H54 (cell line): ENCODE results near the gene MOB3A.
"Not testable (repeated sequence)": the region's sequence is repeated elsewhere in the genome, so short reads cannot be mapped to it uniquely, and the experiment has no call there.

ENCODE experiments used
- DNase-seq: peaks from one replicate; pipeline ENCODE4 v3.0.0; 2011; ENCODE audit warnings: low spot score, mixed read lengths; ENCODE audit not compliant: insufficient read length
- FAIRE-seq: peaks from 3 replicates; lab custom pipeline; 2011; peaks lifted over from hg19 to GRCh38; lab: Jason Lieb, UNC
- POLR2A ChIP-seq: IDR thresholded peaks from 2 replicates; pipeline ENCODE4 v1.6.1; 2011; ENCODE audit warnings: low read depth, mild to moderate bottlenecking, low read length

Gene MOB3A

DNA sequence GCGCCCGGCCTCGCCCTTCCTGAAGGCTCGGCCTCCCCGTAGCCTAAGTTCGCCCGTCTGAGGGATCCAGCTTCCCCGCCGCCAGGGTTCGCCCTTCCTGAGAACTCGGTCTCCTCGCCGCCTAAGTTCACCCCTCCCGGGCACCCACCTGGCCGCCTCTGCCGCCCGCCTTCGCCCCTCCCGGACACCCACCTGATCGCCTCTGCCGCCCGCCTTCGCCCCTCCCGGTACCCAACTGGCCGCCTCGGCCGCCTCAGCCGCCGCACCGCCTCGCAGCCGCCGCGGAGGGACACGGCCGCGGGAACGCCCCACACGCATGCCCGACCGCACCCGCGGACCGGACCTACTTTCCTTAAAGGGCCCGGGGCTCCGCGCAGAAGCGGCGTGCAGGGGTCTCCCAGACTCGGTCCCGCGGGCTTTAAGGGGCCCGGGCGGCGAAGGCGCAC, at the start of gene MOB3A:
Gene MOB3A (minus strand): TSS at position 293 of the 446 bp plus-strand sequence. CDS start 17,766 bp downstream, outside the sequence.
- peak; percentile 82 for DNase-seq
- no peak for FAIRE-seq
- TF ChIP-seq POLR2A: peak; percentile 59

DNA sequence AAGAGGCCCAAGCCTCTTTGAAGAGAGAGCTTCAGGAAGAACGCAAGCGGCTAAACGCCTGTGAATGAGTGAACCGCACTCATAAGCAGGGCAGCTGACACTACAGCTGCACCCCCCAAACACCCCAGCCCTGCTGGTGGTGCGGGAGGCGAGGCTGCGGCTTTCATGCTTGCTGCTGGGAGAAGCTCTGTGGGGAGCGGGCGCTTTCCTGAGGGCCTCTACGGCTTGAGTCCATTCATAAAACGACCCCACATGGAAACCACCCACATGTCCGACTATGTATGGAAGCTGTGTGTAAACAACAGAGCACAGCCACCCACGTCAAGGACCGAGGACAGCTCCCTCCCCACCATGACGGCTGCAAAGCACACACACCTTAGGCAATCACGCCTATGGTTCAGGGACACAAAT, 49.7 kb upstream of the MOB3A start:
- FAIRE-seq (no peak), DNase-seq (no peak)
- TF ChIP-seq POLR2A: no peak

DNA sequence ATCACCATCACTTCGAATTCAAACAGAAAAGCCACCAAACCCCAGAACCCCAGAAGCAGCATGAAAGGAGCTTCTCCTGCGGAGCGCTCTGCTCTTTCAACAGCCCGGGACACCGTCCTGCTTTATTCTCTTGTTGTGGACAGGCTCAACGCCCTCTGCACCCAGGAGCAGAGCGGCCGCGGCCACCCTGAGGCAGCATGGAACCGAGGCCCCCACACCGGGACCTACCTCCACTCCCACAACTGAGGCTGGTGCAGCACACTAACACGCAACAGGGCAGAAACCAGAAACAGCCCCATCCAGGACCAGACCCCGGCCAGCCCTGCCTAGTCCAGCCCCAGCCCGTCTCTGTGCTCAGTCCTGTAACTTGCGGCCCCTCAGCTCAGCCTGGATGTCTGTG, 48.1 kb upstream of the MOB3A start:
- DNase-seq (no peak), FAIRE-seq (no peak)
- no peak for TF ChIP-seq POLR2A

DNA sequence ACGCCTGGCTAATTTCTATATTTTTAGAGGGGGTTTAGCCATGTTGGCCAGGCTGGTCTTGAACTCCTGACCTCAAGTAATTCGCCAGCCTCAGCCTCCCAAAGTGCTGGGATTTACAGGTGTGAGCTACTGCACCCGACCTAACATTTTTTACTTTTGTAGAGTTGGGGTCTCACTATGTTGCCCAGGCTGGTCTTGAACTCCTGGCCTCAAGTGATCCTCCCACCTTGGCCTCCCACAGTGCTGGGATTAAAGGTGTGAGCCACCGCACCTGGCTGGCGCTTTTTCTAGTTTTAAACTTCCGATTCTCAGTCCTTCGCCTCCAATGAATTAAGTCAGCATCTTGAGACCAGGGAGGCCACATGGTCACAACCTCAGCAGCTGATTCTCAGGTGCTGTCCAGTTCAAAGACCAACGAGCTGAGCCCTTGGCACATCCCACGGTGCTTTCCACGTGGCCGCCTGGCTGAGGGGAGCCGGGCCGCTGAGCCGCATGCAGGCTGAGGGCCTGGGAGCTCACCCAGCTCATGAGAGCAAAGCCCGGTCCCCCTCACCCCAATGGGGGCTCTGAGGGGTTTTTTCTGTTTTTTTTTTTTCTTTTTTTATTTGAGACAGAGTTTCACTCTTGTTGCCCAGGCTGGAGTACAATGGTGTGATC, 46.2 kb upstream of the MOB3A start:
- no peak for TF ChIP-seq POLR2A
- FAIRE-seq: no peak
- no peak for DNase-seq

DNA sequence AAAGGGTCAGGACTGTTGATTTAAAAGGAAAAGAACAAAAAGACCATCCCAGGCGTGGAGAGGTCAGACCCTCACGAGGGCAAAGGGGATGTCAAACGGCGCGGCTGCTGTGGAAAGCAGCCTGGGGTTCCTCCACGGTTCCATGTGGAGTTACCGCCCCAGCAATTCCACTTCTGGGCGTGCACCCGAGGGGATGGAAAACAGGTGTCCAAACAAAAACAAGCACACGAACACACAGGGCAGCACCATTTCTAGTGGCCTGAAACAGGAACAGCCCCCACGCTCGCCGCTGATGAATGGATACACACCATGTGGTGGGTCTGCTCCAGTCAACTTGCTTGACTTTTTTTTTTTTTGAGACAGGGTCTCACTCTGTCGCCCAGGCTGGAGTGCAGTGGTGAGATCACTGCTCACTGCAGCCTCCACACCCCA, 44.0 kb upstream of the MOB3A start:
- FAIRE-seq: no peak
- TF ChIP-seq POLR2A: no peak
- no peak for DNase-seq

DNA sequence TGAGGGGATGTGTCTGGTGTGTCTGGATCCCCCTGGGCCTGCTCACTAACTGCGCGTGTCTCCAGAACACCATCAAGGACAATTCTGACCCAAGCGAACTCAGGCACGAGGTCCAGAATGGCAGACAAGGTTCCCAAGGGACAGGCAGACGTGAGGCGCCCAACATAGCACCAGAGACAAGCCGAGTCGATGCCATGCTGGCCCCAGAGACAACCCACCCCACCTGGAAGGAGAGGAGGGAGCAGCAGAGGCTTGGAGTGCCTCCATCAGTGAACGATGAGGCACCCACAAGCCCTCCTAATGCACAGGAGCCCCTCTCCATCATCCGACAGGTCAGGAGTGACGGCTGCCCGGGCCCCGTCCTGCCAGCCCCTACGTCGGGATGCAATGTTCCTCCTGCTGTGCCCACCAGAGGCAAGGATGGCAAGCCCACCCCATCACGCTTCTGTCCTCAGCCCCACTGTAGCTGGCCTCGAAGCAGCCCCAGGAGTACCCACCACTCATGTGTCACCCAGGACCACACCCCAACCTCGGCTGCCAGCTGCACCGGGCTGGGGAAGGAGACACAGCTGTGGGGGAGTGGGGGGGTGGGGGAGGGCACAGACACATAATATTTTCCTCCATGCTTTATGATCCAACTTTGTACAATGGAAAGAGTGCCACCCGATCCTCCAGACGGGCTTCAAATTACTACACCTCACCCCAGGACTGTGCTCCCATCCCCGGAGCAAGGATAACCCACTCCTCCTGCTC, 43.4 kb upstream of the MOB3A start:
- DNase-seq (no peak), FAIRE-seq (no peak)
- no peak for TF ChIP-seq POLR2A

DNA sequence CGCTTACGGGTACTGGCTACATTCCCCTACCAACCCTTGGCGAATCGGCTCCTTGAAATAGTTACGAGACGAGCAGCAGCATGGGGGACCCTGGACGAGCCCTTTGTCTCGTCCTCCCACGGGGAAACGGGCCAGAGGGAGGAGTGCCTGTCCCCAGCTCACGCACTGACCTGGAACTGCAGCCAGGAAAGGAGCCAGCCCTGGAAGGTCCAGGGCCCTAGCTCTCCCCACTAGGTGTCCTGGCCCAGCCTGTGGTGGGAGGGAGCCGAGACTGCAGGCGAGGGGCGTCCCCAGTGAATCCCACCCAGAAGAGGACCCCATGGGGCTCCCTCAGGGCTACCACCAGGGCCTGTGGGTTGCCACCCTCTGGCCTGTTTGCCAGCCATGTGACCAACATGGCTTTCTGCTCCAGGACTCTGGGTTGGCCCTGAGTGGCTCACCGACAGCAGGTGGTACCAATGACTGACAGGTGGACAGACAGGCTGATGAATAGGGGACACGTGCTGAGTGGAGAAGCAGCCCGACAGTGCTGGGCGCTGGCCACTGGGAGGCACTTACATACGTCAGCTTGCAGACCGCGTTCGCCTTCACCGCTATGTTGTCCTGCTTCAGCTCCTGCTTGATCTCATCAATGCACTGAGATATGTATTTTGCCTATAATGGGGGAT, 42.1 kb upstream of the MOB3A start:
- FAIRE-seq (no peak), DNase-seq (no peak)
- TF ChIP-seq POLR2A: no peak

DNA sequence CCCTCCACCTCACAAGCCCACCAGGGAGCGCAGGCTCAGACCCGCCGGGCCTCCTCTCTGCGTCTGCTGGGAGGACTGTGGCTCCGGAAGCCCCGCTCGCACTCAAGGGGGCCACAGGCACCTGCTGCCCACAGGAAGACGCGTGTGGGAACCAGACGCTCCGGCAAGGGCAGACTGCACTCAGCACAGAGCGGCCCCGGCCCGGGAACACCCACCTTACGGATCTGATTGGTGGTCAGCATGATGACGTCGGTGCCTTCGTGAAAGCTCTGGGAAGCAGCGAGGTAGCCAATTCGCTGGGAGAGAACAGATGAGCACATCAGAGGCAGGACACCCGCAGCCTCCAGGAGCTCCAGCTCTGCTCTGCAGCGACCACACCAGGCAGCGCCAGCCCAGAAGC, 40.7 kb upstream of the MOB3A start:
- FAIRE-seq: no peak
- TF ChIP-seq POLR2A: no peak
- no peak for DNase-seq

DNA sequence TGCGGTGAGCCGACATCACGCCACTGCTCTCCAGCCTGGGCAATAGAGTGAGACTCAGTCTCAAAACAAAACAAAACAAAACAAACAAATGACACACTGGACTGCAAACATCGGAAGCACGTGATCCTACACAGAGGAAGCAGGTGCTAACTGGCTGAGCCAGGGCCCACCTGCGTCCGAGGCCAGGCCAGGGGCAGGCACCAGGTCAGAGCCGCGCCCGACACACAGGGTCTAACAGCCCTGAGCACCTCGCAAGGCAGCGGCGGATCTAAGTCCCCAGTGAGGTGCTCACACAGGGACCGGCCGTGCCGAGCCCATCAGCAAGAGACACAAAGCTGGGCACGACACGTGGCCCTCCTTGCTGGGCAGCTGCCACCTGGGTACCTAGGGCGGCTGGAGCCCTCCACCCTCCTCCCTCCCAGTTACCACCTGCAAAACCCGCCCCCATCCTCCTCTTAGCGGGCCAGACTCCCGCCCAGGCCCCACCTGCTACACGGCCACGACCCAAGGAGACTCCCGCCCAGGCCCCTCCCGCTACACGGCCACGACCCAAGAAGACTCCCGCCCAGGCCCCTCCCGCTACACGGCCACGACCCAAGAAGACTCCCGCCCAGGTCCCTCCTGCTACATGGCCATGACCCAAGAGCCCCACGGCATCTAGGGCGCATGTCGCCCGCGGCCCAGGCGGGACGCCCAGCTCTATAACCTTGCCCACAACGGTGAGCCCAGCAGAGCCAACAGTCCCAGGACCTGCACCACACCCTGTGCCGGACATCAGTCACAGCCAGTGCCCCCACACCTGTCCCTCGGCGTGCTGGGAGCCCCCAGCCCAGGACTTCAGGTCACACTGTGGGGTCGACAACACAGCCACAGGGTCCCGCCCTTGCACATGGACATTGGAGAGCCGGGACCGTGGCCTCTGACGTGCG, 39.6 kb upstream of the MOB3A start:
- no peak for DNase-seq
- no peak for FAIRE-seq
- no peak for TF ChIP-seq POLR2A

DNA sequence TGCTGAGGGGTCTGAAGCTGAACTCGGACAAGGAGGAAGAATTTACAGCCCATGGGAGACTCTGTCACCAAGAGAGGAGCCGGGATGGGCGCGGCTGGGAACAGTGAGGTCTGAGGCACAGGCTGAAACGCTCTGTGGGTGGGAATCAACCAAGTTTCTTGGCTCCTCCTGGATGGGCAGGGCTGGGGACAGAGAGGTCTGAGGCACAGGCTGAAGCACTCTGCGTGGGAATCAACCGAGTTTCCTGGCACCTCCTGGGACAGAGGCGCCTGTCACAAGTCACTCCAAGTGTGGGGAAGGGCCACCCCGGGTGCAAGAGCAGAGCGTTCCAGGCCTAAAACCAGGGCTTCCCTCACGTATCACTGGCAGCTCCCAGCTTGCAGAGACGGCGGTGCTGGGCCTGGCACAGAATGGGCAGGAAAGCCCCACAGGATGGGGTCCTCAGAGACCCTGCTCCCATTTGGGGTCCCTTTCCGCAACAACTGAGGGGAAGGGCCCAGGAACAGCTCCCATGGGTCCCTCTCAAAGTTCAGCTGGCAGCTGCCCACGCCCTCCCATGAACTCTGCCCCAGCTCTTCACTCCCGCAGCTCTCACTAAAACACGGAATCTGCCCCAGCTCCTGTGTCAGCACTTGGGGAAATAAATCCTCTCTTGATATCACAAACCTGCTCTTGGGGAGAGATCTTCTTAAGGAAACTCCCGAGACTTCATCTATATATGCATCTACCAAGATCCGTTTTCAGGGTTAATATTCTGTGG, 36.8 kb upstream of the MOB3A start:
- FAIRE-seq (no peak), DNase-seq (no peak)
- TF ChIP-seq POLR2A: no peak

DNA sequence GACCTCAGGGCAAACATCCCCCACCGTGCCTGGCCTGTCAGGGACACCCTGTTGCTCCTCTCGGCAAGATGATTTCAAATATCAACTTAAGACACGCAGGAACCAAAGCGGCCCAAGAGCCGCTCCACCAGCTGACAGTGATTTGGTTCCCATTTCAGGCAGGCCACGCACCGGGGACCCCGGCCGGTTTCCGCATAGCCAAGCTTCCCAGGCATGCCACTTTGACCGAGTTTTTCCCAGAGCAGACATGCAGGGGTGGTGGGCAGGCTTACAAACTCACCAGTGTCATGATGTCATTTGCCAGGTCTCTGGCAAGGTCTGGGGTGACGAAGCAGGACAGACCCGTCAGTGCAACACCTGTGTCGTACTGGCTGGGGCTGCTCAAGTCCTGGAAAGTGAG, 36.1 kb upstream of the MOB3A start:
- no peak for FAIRE-seq
- TF ChIP-seq POLR2A: no peak
- DNase-seq: no peak

DNA sequence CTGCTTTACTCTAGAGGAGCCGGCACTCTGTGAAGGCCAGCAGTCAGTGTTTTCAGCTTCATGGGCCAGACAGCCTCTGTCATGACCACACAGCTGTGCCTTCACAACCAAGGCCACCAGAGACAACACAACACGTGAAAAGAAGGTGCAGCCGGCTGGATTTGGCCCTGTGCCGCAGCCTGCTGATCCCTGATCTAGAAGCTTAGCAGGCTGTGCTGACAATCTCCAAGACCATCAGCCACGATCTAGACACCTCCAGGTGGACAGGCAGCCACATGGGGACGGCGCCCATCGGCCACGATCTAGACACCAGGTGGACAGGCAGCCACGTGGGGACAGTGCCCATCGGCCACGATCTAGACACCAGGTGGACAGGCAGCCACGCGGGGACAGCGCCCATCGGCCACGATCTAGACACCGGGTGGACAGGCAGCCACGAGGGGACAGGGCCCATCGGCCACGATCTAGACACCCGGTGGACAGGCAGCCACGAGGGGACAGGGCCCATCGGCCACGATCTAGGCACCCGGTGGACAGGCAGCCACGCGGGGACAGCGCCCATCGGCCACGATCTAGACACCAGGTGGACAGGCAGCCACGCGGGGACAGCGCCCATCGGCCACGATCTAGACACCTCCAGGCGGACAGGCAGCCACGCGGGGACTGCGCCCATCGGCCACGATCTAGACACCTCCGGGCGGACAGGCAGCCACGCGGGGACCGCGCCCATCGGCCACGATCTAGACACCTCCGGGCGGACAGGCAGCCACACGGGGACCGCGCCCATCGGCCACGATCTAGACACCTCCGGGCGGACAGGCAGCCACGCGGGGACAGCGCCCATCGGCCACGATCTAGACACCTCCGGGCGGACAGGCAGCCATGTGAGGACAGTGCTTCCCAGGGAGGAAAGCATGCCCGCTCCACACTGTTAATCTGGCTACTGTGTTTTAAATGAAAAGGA, 35.2 kb upstream of the MOB3A start:
- not testable (repeated sequence) for DNase-seq, FAIRE-seq
